GM12878 (cell line): ENCODE measurements around the gene VIPR2. TPM values are rescaled to one million over a fixed set of nuclear protein-coding genes. Genes with fewer than 3 reads are reported as not detected.

Source experiments
- ATAC-seq: fragments of 200-7000 bp; cut with Tn5 transposase; 3 replicates; pipeline ENCODE4 v1.9.1; 2020; ENCODE audit warnings: mild to moderate bottlenecking, moderate library complexity
- BruUV-seq: library from RNA; stranded (reverse); fragments of 400-500 nt; replicated peaks from 2 replicates; lab custom pipeline; 2021; lab: Mats Ljungman, UMichigan
- CTCF ChIA-PET: fragments of 300-600 bp; sonication (Branson Sonifier 250); formaldehyde crosslinking; extraction: SDS; loops from one replicate; lab custom pipeline; 2021; ENCODE audit warnings: inconsistent platforms; lab: Yijun Ruan, JAX
- POLR2A ChIA-PET: fragments of 350-600 bp; formaldehyde crosslinking; extraction: SDS; loops from one replicate; lab custom pipeline; 2021; ENCODE audit warnings: inconsistent platforms; lab: Charles Lee
- RAD21 ChIA-PET: fragments of 300-600 bp; sonication (Branson Sonifier 250); formaldehyde crosslinking; loops from one replicate; lab custom pipeline; 2023; ENCODE audit warnings: antibody characterized with exemption; ENCODE audit not compliant: unreplicated experiment; lab: Charles Lee
- SMC1A ChIA-PET: fragments of 300-600 bp; sonication (Branson Sonifier 250); formaldehyde crosslinking; loops from one replicate; lab custom pipeline; 2023; ENCODE audit not compliant: unreplicated experiment, uncharacterized antibody; lab: Charles Lee
- DNase-seq: peaks from one replicate; pipeline ENCODE4 v3.0.0-alpha.2; 2011; ENCODE audit warnings: low read depth, low spot score
- FAIRE-seq: peaks from 3 replicates; lab custom pipeline; 2011; peaks lifted over from hg19 to GRCh38; lab: Jason Lieb, UNC
- H2AFZ ChIP-seq: 2 replicates; pipeline ENCODE4 v1.6.0; 2011; ENCODE audit warnings: low read depth, low read length, control low read depth; ENCODE audit not compliant: control insufficient read depth
- H3K27ac ChIP-seq: 2 replicates; pipeline ENCODE4 v1.5.1; 2011; ENCODE audit warnings: control low read depth; ENCODE audit not compliant: control insufficient read depth, insufficient read depth
- H3K27me3 ChIP-seq, 2 experiments: replicated peaks in 1 of 2; 2 replicates each; pipeline versions ENCODE4 v1.6.0 to v1.6.1; 2011; ENCODE audit warnings: low read length in 1 of 2; ENCODE audit not compliant: control insufficient read depth in 2 of 2, insufficient read depth in 2 of 2
- H3K36me3 ChIP-seq, 2 experiments: 2 replicates each; pipeline ENCODE4 v1.5.1; 2011; ENCODE audit warnings: low read length in 1 of 2; ENCODE audit not compliant: control insufficient read depth in 2 of 2, insufficient read depth in 2 of 2
- H3K4me1 ChIP-seq: 2 replicates; pipeline ENCODE4 v1.6.1; 2011; ENCODE audit warnings: mild to moderate bottlenecking, low read length, moderate library complexity, mixed read lengths; ENCODE audit not compliant: control insufficient read depth, insufficient read depth
- H3K4me2 ChIP-seq: 2 replicates; pipeline ENCODE4 v1.6.0; 2011; ENCODE audit warnings: control low read depth; ENCODE audit not compliant: control insufficient read depth, insufficient read depth
- H3K4me3 ChIP-seq: fragments of 200-600 bp; sonication (generic); 2 replicates; pipeline ENCODE4 v1.5.1; 2016
- H3K79me2 ChIP-seq: 2 replicates; pipeline ENCODE4 v1.6.0; 2011; ENCODE audit warnings: low read length; ENCODE audit not compliant: control insufficient read depth, insufficient read depth
- H3K9ac ChIP-seq: 2 replicates; pipeline ENCODE4 v1.8.0; 2011; ENCODE audit warnings: low read length, control low read depth, mixed read lengths; ENCODE audit not compliant: control insufficient read depth, insufficient read depth
- H3K9me3 ChIP-seq: replicated peaks from 3 replicates; pipeline ENCODE4 v1.5.1; 2011; ENCODE audit warnings: mild to moderate bottlenecking, low read length; ENCODE audit not compliant: control insufficient read depth, insufficient read depth
- H4K20me1 ChIP-seq: 2 replicates; pipeline ENCODE4 v1.6.0; 2011; ENCODE audit not compliant: control insufficient read depth, insufficient read depth
- BMI1 ChIP-seq: fragments of 450-650 bp; IDR thresholded peaks from 2 replicates; pipeline ENCODE4 v1.6.1; 2016; ENCODE audit warnings: mild to moderate bottlenecking, moderate library complexity, borderline replicate concordance
- CBX5 ChIP-seq: sonication (generic); IDR thresholded peaks from 2 replicates; pipeline ENCODE4 v1.6.1; 2016; ENCODE audit warnings: low read depth, moderate library complexity, mild to moderate bottlenecking, inconsistent platforms
- CHD1 ChIP-seq: IDR thresholded peaks from 2 replicates; pipeline ENCODE4 v1.6.1; 2012; ENCODE audit warnings: low read depth, low read length, improper control_type of control experiment
- CREM ChIP-seq: IDR thresholded peaks from 2 replicates; pipeline ENCODE4 v1.6.1; 2014; ENCODE audit warnings: antibody characterized with exemption, low read depth
- HDAC2 ChIP-seq: fragments of 200-600 bp; sonication (generic); IDR thresholded peaks from 2 replicates; pipeline ENCODE4 v1.6.1; 2017
- KAT2A ChIP-seq: conservative IDR thresholded peaks from 2 replicates; pipeline ENCODE4 v1.6.1; 2011; ENCODE audit warnings: low read depth, low read length; ENCODE audit not compliant: control insufficient read depth
- KLF5 ChIP-seq: fragments of 450-650 bp; IDR thresholded peaks from 2 replicates; pipeline ENCODE4 v1.6.1; 2014; ENCODE audit warnings: mild to moderate bottlenecking; ENCODE audit not compliant: partially characterized antibody
- MYB ChIP-seq: fragments of 150-350 bp; IDR thresholded peaks from 2 replicates; pipeline ENCODE4 v1.6.1; 2014; ENCODE audit warnings: mild to moderate bottlenecking, low read depth, low read length, borderline replicate concordance
- NR2C2 ChIP-seq: IDR thresholded peaks from 2 replicates; pipeline ENCODE4 v1.6.1; 2011; ENCODE audit warnings: borderline replicate concordance, low read depth; ENCODE audit not compliant: control insufficient read depth, insufficient read length
- POLR2AphosphoS5 ChIP-seq: IDR thresholded peaks from 2 replicates; pipeline ENCODE4 v1.6.1; 2011; ENCODE audit warnings: mild to moderate bottlenecking, low read length, inconsistent platforms
- SMC3 ChIP-seq: IDR thresholded peaks from 2 replicates; pipeline ENCODE4 v1.6.1; 2011; ENCODE audit warnings: low read length, improper control_type of control experiment, borderline replicate concordance
- SPI1 ChIP-seq: IDR thresholded peaks from 2 replicates; pipeline ENCODE4 v1.6.1; 2011; ENCODE audit warnings: low read depth, mild to moderate bottlenecking, low read length, moderate library complexity, borderline replicate concordance; ENCODE audit not compliant: insufficient read depth
- WRNIP1 ChIP-seq: IDR thresholded peaks from 2 replicates; pipeline ENCODE4 v1.6.1; 2011; ENCODE audit warnings: low read depth, low read length, improper control_type of control experiment, borderline replicate concordance
- YY1 ChIP-seq: IDR thresholded peaks from 2 replicates; pipeline ENCODE4 v1.6.1; 2011; ENCODE audit warnings: low read depth, mild to moderate bottlenecking, low read length
- ZZZ3 ChIP-seq: IDR thresholded peaks from 2 replicates; pipeline ENCODE4 v1.6.1; 2011; ENCODE audit warnings: low read depth; ENCODE audit not compliant: control insufficient read depth, insufficient read length
- WGBS: methylation state at CpG from one replicate; pipeline ENCODE4 v1.1.6; 2016; ENCODE audit warnings: low lambda C conversion rate; ENCODE audit not compliant: insufficient replicate concordance, insufficient coverage; ENCODE audit errors: missing lambda C conversion rate; 5-methylcytosine and 5-hydroxymethylcytosine counted together
- in situ Hi-C: fragments of 300-500 bp; cut with MboI; formaldehyde crosslinking; loops from 9 replicates; pipeline ENCODE4 v1.14.3; 2018; ENCODE audit warnings: mixed read lengths
- intact Hi-C: fragments of 100-400 bp; cut with micrococcal nuclease; formaldehyde crosslinking; loops from one replicate; pipeline ENCODE4 v1.14.2; 2022; ENCODE audit not compliant: unreplicated experiment
- polyA plus RNA-seq, 11 experiments: library from polyadenylated mRNA; depleted of rRNA in 4 of 11; unstranded in 6 of 11; stranded (reverse) in 5 of 11; fragments of >200 nt; fragmentation: Nextera tagmentation in 4 of 11; fragmentation: Illumina TruSeq in 1 of 11; extraction: Ambion mirVana in 4 of 11; extraction: Trizol in 1 of 11; gene quantifications; 1 replicate in 1 of 11; 2 replicates in 10 of 11; pipeline versions ENCODE4 v1.2.1 to v1.2.3, GENCODE V29; 2011 to 2016; ENCODE audit warnings: inconsistent platforms in 2 of 11, missing spikeins in 2 of 11, low read depth in 1 of 11
- total RNA-seq, 4 experiments: library from RNA; depleted of rRNA in 3 of 4; stranded (reverse); fragments of >200 nt in 3 of 4; fragmentation: Illumina TruSeq in 1 of 4; extraction: Trizol in 1 of 4; gene quantifications; 2 replicates each; pipeline versions ENCODE4 v1.2.1 to v1.2.3, GENCODE V29; 2013 to 2021
- TF ChIP-seq, protein P1 (sequence below): fragments of 450-650 bp; IDR thresholded peaks from 2 replicates; pipeline ENCODE4 v1.6.1; 2017; ENCODE audit warnings: borderline replicate concordance
- TF ChIP-seq, protein P2 (sequence below): fragments of 450-650 bp; formaldehyde crosslinking; IDR thresholded peaks from 2 replicates; pipeline ENCODE4 v1.5.0; 2022; ENCODE audit warnings: mild to moderate bottlenecking, missing genetic modification characterization

VIPR2 gene
- total and polyA plus RNA-seq, 10 of the 15 experiments (the other 5 are each of a cell fraction or from before 2014, with no cell fraction given), result not detected

DNA sequence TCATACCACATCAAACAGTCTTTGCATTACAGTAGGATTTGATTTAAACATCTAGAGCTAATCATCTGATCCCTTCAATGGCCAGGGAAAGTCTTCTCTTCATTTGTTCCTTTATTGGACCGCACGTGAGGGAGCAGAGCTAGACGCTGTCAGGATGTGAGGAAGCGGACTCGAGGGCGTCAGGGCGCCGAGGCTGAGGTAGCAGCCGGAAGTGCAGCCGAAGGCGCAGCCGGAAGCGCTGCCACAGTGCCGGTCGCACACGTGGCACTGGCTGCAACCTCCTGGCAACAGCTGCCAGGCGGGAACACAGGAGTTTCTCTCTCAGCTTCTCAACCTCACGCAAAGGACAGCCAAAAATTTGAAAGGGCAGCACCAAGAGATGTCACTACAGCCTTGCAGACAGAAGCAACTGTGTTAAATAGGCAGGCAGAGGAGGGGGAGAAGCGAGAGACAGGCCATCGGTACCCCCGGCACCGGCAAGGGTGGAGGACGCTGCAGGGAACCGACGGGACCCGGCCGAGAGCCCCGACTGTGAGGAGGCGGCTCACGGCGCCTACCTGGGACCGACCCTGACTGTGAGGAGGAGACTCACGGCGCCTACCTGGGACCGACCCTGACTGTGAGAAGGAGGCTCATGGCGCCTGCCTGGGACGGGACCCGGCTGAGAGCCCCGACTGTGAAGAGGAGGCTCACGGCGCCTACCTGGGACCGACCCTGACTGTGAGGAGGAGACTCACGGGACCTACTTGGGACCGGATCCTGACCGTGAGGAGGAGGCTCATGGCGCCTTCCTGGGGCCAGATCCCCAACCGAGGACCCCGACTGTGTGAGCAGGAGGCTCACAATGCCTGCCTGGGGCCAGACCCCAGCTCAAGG lies 32.3 kb downstream of the VIPR2 start (continued):
- TF ChIP-seq, protein P1, sequence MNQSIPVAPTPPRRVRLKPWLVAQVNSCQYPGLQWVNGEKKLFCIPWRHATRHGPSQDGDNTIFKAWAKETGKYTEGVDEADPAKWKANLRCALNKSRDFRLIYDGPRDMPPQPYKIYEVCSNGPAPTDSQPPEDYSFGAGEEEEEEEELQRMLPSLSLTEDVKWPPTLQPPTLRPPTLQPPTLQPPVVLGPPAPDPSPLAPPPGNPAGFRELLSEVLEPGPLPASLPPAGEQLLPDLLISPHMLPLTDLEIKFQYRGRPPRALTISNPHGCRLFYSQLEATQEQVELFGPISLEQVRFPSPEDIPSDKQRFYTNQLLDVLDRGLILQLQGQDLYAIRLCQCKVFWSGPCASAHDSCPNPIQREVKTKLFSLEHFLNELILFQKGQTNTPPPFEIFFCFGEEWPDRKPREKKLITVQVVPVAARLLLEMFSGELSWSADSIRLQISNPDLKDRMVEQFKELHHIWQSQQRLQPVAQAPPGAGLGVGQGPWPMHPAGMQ, result no peak

DNA sequence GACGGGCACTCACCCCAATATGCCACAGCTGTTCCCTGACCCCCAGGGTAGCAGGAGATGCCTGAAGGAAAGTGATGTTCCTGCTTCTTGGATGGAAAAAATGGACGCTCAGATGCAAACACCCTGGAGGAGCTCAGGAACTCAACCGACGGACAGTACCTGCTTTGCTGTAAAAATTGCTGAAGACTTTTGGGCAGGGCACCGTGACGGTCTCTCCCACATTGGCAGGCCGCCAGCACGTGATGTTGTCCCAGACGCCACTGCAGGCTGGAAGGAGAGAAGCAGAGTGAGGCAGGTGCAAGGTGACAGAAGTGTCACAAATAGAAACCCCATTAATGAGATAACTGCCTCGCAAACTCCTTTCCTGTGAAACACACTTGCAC lies 35.0 kb downstream of the VIPR2 start:
- WGBS, result 61% methylated on average over 10 of the region's 10 CpGs
- Histone ChIP-seq H3K4me2 (no peak overlapping the region), H2AFZ (no peak overlapping the region), H3K4me3 (no peak overlapping the region), H3K79me2 (no peaks in the 10 kb centered on the region), H3K27ac (no peak overlapping the region), H3K4me1 (no peaks in the 10 kb centered on the region), H3K9ac (no peak overlapping the region), H3K27me3 (no peaks in the 10 kb centered on the region; a peak in 1 of 4 replicates), H4K20me1 (no peaks in the 10 kb centered on the region), H3K36me3 (no peaks in the 10 kb centered on the region), H3K9me3 (no peaks in the 10 kb centered on the region)
- no peak for DNase-seq
- no TSS peak for BruUV-seq
- SMC1A ChIA-PET, result no interaction called here
- no peak for ATAC-seq
- CTCF ChIA-PET, result no interaction called here
- POLR2A ChIA-PET, result no interaction called here
- intact Hi-C loops, result no loop called here
- in situ Hi-C loops, result no loop called here
- no peak for FAIRE-seq
- RAD21 ChIA-PET, result no interaction called here
- TF ChIP-seq KLF5, result no peak
- no peak for TF ChIP-seq ZZZ3
- no peak for TF ChIP-seq NR2C2
- no peak for TF ChIP-seq SPI1
- no peak for TF ChIP-seq KAT2A
- TF ChIP-seq, protein P2, sequence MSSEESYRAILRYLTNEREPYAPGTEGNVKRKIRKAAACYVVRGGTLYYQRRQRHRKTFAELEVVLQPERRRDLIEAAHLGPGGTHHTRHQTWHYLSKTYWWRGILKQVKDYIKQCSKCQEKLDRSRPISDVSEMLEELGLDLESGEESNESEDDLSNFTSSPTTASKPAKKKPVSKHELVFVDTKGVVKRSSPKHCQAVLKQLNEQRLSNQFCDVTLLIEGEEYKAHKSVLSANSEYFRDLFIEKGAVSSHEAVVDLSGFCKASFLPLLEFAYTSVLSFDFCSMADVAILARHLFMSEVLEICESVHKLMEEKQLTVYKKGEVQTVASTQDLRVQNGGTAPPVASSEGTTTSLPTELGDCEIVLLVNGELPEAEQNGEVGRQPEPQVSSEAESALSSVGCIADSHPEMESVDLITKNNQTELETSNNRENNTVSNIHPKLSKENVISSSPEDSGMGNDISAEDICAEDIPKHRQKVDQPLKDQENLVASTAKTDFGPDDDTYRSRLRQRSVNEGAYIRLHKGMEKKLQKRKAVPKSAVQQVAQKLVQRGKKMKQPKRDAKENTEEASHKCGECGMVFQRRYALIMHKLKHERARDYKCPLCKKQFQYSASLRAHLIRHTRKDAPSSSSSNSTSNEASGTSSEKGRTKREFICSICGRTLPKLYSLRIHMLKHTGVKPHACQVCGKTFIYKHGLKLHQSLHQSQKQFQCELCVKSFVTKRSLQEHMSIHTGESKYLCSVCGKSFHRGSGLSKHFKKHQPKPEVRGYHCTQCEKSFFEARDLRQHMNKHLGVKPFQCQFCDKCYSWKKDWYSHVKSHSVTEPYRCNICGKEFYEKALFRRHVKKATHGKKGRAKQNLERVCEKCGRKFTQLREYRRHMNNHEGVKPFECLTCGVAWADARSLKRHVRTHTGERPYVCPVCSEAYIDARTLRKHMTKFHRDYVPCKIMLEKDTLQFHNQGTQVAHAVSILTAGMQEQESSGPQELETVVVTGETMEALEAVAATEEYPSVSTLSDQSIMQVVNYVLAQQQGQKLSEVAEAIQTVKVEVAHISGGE (CRISPR knock-in tag), result no peak
- TF ChIP-seq CREM, result no peak
- TF ChIP-seq POLR2AphosphoS5, result no peak
- TF ChIP-seq, protein P1, result no peak
- TF ChIP-seq CBX5, result no peak
- no peak for TF ChIP-seq WRNIP1
- no peak for TF ChIP-seq CHD1
- no peak for TF ChIP-seq HDAC2
- no peak for TF ChIP-seq BMI1
- no peak for TF ChIP-seq MYB
- no peak for TF ChIP-seq YY1
- no peak for TF ChIP-seq SMC3
